Caco-2 (cell line): ENCODE results near the gene CCDC34. TPM values are rescaled to one million over a fixed set of nuclear protein-coding genes. Genes with fewer than 3 reads are reported as not detected.

Experiments used
- BruUV-seq: library from RNA; stranded (reverse); fragments of 400-500 nt; replicated peaks from 2 replicates; lab custom pipeline; 2021; lab: Mats Ljungman, UMichigan
- CTCF ChIA-PET: fragments of 300-600 bp; sonication (Branson Sonifier 250); formaldehyde crosslinking; loops from one replicate; lab custom pipeline; 2022; ENCODE audit warnings: antibody characterized with exemption; lab: Charles Lee
- POLR2A ChIA-PET: fragments of 300-600 bp; sonication (Branson Sonifier 250); formaldehyde crosslinking; loops from one replicate; lab custom pipeline; 2022; ENCODE audit warnings: antibody characterized with exemption; lab: Charles Lee
- DNase-seq, 2 experiments: peaks; one replicate each; pipeline versions ENCODE4 v3.0.0 to v3.0.0-alpha.2; 2020 to 2022
- H3K27me3 ChIP-seq: replicated peaks from 2 replicates; pipeline ENCODE4 v1.6.0; 2011; ENCODE audit warnings: low read length; ENCODE audit not compliant: control insufficient read depth, insufficient read depth
- H3K36me3 ChIP-seq: 2 replicates; pipeline ENCODE4 v1.5.1; 2011; ENCODE audit warnings: low read length; ENCODE audit not compliant: control insufficient read depth, insufficient read depth
- H3K4me1 ChIP-seq: fragments of 250-450 bp; sonication (Bioruptor Pico); 2 replicates; pipeline ENCODE4 v1.5.1; 2020; ENCODE audit warnings: mild to moderate bottlenecking
- H3K4me3 ChIP-seq: 2 replicates; pipeline ENCODE4 v1.5.1; 2011; ENCODE audit warnings: low read depth, mild to moderate bottlenecking, control low read depth, low read length
- H3K9me3 ChIP-seq: fragments of 250-450 bp; sonication (Bioruptor Pico); 2 replicates; pipeline ENCODE4 v1.5.1; 2020; ENCODE audit warnings: mild to moderate bottlenecking, moderate library complexity
- H3K27ac Mint-ChIP-seq: one replicate; pipeline ENCODE4 v1.8.0; 2022; ENCODE audit warnings: mixed read lengths; ENCODE audit not compliant: unreplicated experiment
- H3K27me3 Mint-ChIP-seq: one replicate; pipeline ENCODE4 v1.8.0; 2022; ENCODE audit warnings: mixed read lengths; ENCODE audit not compliant: insufficient read depth, unreplicated experiment
- H3K36me3 Mint-ChIP-seq: one replicate; pipeline ENCODE4 v1.8.0; 2022; ENCODE audit warnings: mild to moderate bottlenecking, mixed read lengths; ENCODE audit not compliant: insufficient read depth, unreplicated experiment
- H3K4me1 Mint-ChIP-seq: one replicate; pipeline ENCODE4 v1.8.0; 2022; ENCODE audit warnings: low read depth, mixed read lengths; ENCODE audit not compliant: unreplicated experiment
- H3K4me3 Mint-ChIP-seq: one replicate; pipeline ENCODE4 v1.8.0; 2022; ENCODE audit warnings: mild to moderate bottlenecking, moderate library complexity, mixed read lengths; ENCODE audit not compliant: unreplicated experiment
- H3K9me3 Mint-ChIP-seq: one replicate; pipeline ENCODE4 v1.8.0; 2022; ENCODE audit warnings: mixed read lengths; ENCODE audit not compliant: unreplicated experiment
- CTCF ChIP-seq, 2 experiments: fragments of 200-600 bp in 1 of 2; IDR thresholded peaks; 1 replicate in 1 of 2; 2 replicates in 1 of 2; pipeline versions ENCODE4 v1.5.1 to v1.8.0; 2011 to 2022; ENCODE audit warnings: antibody characterized with exemption in 1 of 2, control low read depth in 1 of 2, inconsistent platforms in 1 of 2, low read depth in 1 of 2, low read length in 1 of 2, mild to moderate bottlenecking in 1 of 2, moderate library complexity in 1 of 2; ENCODE audit not compliant: insufficient read depth in 1 of 2, severe bottlenecking in 1 of 2, unreplicated experiment in 1 of 2
- intact Hi-C: fragments of 100-400 bp; cut with micrococcal nuclease; formaldehyde crosslinking; loops from one replicate; pipeline ENCODE4 v1.10.0; 2022; ENCODE audit not compliant: unreplicated experiment
- total RNA-seq: library from RNA; stranded (reverse); gene quantifications from 2 replicates; pipeline ENCODE4 v1.2.3, GENCODE V29; 2022

CCDC34 gene
- total RNA-seq, 1 experiment from 2014 or later, result 25.7 TPM

GRCh38 chr11:27375370-27375769 is 12.4 kb upstream of the CCDC34 start:
- peaks cover 7% of the 10 kb centered on the region for H3K36me3 Mint-ChIP-seq
- no peak overlapping the region for H3K4me3 Mint-ChIP-seq
- peaks cover 34% of the 10 kb centered on the region for H3K4me1 ChIP-seq
- no TSS peak for BruUV-seq
- H3K27me3 Mint-ChIP-seq, result no peaks in the 10 kb centered on the region
- H3K9me3 Mint-ChIP-seq, result no peaks in the 10 kb centered on the region
- no peak for DNase-seq
- no peaks in the 10 kb centered on the region for H3K27me3 ChIP-seq
- no peak overlapping the region for H3K27ac Mint-ChIP-seq
- POLR2A ChIA-PET, result no interaction called here
- H3K4me3 ChIP-seq, result no peak overlapping the region
- TF ChIP-seq CTCF (IDR thresholded peaks at IDR 0.05; ENCODE audit: insufficient read depth in 1 of 2, low read depth in 1 of 2, low read length in 1 of 2, severe bottlenecking in 1 of 2, unreplicated experiment in 1 of 2), result no peak
- H3K36me3 ChIP-seq, result peaks cover 2% of the 10 kb centered on the region; the same call in 1 of the 2 replicates
- CTCF ChIA-PET, result no interaction called here
- intact Hi-C loops, result no loop called here
- H3K9me3 ChIP-seq, result no peaks in the 10 kb centered on the region
- peaks cover 48% of the 10 kb centered on the region for H3K4me1 Mint-ChIP-seq

DNA sequence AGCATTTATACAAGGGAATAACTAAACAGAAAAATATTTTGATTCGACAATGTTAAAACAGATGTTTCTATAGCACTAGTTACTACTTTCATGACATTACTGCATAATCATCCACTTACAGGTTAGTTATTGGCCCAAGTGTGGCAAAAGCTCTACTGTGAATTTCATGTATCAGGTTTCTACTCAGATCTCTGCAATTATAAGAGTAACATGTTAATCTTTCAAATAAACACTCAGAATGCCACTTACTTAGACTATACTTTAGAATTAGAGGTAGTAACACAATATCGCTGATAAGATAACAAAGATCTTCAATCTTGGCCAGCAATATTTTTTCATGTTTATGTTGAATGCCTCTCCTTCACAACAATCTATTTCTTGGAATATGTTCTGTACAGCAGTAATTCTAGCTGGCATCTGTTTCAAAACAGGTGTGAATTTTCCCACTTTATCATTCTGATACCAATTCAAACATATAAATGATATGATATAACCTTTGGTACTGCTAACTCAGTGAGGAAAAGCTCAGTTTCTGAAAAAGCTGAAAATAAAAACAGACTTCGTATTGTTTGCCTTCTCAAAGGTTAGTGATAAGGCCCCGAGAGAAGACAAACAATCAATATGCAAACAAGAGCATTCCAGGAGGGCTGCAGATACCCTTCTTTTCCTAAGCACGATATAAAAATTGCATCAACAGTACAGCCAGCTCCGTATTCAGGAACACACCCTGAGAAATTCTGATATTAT is 11.0 kb upstream of the CCDC34 start:
- Histone ChIP-seq H3K4me1 (peaks cover 34% of the 10 kb centered on the region), H3K4me3 (no peak overlapping the region), H3K9me3 (no peaks in the 10 kb centered on the region), H3K36me3 (peaks cover 2% of the 10 kb centered on the region; the same call in 1 of the 2 replicates), H3K27me3 (no peaks in the 10 kb centered on the region)
- DNase-seq, result peak in 1 of 2 experiments; percentile 51
- Mint-ChIP-seq H3K4me1 (peaks cover 39% of the 10 kb centered on the region), H3K36me3 (peaks cover 2% of the 10 kb centered on the region), H3K9me3 (no peaks in the 10 kb centered on the region), H3K27ac (peak overlapping the region; percentile 69), H3K27me3 (no peaks in the 10 kb centered on the region), H3K4me3 (peak overlapping the region; percentile 42)
- CTCF ChIA-PET, result interaction anchor here (0.6 to 1.6 kb wide), 4 partner anchors 11 to 104 kb away, joined by 3 to 14 read pairs (median 8); partner anchors contain the start of genes CCDC34 and LGR4
- POLR2A ChIA-PET, result interaction anchor here (1.0 kb wide), 1 partner anchor 21 kb away, joined by 7 read pairs; no protein-coding TSS in a partner anchor
- intact Hi-C loops, result loop anchor here (1.0 kb wide), 4 partner anchors 11 to 111 kb away; partner anchors contain the start of gene CCDC34
- no TSS peak for BruUV-seq
- TF ChIP-seq CTCF (IDR thresholded peaks at IDR 0.05; ENCODE audit: insufficient read depth in 1 of 2, low read depth in 1 of 2, low read length in 1 of 2, severe bottlenecking in 1 of 2, unreplicated experiment in 1 of 2), result no peak

GRCh38 chr11:27373392-27373791 is 10.4 kb upstream of the CCDC34 start:
- CTCF ChIA-PET, result interaction anchor here (1.6 kb wide), 1 partner anchor 99 kb away, joined by 14 read pairs; the partner anchor contains the start of gene LGR4
- H3K9me3 ChIP-seq, result no peaks in the 10 kb centered on the region
- Mint-ChIP-seq H3K4me1 (peaks cover 34% of the 10 kb centered on the region), H3K36me3 (no peaks in the 10 kb centered on the region), H3K27me3 (no peaks in the 10 kb centered on the region), H3K4me3 (no peak overlapping the region), H3K27ac (no peak overlapping the region), H3K9me3 (no peaks in the 10 kb centered on the region)
- TF ChIP-seq CTCF (IDR thresholded peaks at IDR 0.05; ENCODE audit: insufficient read depth in 1 of 2, low read depth in 1 of 2, low read length in 1 of 2, severe bottlenecking in 1 of 2, unreplicated experiment in 1 of 2), result no peak
- intact Hi-C loops, result no loop called here
- peaks cover 34% of the 10 kb centered on the region for H3K4me1 ChIP-seq
- no peak overlapping the region for H3K4me3 ChIP-seq
- DNase-seq, result no peak
- no peaks in the 10 kb centered on the region for H3K27me3 ChIP-seq
- POLR2A ChIA-PET, result no interaction called here
- H3K36me3 ChIP-seq, result 0 out of 2 replicates have a peak, but pooled peaks cover 2% of the 10 kb centered on the region
- no TSS peak for BruUV-seq
